MCF 10A (cell line): ENCODE results near the gene RGS2. TPM values are rescaled to one million over a fixed set of nuclear protein-coding genes. Genes with fewer than 3 reads are reported as not detected.

ENCODE experiments used
- BruUV-seq: library from RNA; stranded (reverse); fragments of 400-500 nt; replicated peaks from 2 replicates; lab custom pipeline; 2021; lab: Mats Ljungman, UMichigan
- CTCF ChIA-PET: fragments of 300-600 bp; sonication (Branson Sonifier 250); formaldehyde crosslinking; extraction: SDS; loops from one replicate; lab custom pipeline; 2021; ENCODE audit warnings: antibody characterized with exemption, inconsistent platforms; lab: Yijun Ruan, JAX
- POLR2A ChIA-PET: fragments of 300-600, 350-650 bp; sonication (Branson Sonifier 250); formaldehyde crosslinking; extraction: SDS; loops from one replicate; lab custom pipeline; 2020; ENCODE audit warnings: antibody characterized with exemption, inconsistent platforms; lab: Yijun Ruan, JAX
- DNase-seq: peaks from one replicate; pipeline ENCODE4 v3.0.0-alpha.2; 2018; ENCODE audit not compliant: unreplicated experiment
- H3K27ac Mint-ChIP-seq: one replicate; pipeline ENCODE4 v1.8.0; 2022; ENCODE audit warnings: mild to moderate bottlenecking, low read depth, mixed read lengths; ENCODE audit not compliant: unreplicated experiment
- H3K27me3 Mint-ChIP-seq: one replicate; pipeline ENCODE4 v1.8.0; 2022; ENCODE audit warnings: mixed read lengths; ENCODE audit not compliant: insufficient read depth, unreplicated experiment
- H3K36me3 Mint-ChIP-seq: one replicate; pipeline ENCODE4 v1.8.0; 2022; ENCODE audit warnings: mild to moderate bottlenecking, moderate library complexity, mixed read lengths; ENCODE audit not compliant: insufficient read depth, unreplicated experiment
- H3K4me1 Mint-ChIP-seq: one replicate; pipeline ENCODE4 v1.8.0; 2022; ENCODE audit warnings: mixed read lengths; ENCODE audit not compliant: insufficient read depth, unreplicated experiment
- H3K4me3 Mint-ChIP-seq: one replicate; pipeline ENCODE4 v1.8.0; 2022; ENCODE audit warnings: mild to moderate bottlenecking, moderate library complexity, mixed read lengths; ENCODE audit not compliant: unreplicated experiment
- H3K9me3 Mint-ChIP-seq: one replicate; pipeline ENCODE4 v1.8.0; 2022; ENCODE audit warnings: mixed read lengths; ENCODE audit not compliant: unreplicated experiment
- CTCF ChIP-seq: fragments of 200-600 bp; IDR thresholded peaks from one replicate; pipeline ENCODE4 v1.8.0; 2022; ENCODE audit warnings: antibody characterized with exemption, mild to moderate bottlenecking; ENCODE audit not compliant: unreplicated experiment
- intact Hi-C: fragments of 100-400 bp; cut with micrococcal nuclease; formaldehyde crosslinking; loops from 2 replicates; pipeline ENCODE4 v1.14.1; 2022
- total RNA-seq: library from RNA; stranded (reverse); gene quantifications from 2 replicates; pipeline ENCODE4 v1.2.3, GENCODE V29; 2022

RGS2 gene
- total RNA-seq, 1 experiment from 2014 or later: 42.6 TPM

DNA sequence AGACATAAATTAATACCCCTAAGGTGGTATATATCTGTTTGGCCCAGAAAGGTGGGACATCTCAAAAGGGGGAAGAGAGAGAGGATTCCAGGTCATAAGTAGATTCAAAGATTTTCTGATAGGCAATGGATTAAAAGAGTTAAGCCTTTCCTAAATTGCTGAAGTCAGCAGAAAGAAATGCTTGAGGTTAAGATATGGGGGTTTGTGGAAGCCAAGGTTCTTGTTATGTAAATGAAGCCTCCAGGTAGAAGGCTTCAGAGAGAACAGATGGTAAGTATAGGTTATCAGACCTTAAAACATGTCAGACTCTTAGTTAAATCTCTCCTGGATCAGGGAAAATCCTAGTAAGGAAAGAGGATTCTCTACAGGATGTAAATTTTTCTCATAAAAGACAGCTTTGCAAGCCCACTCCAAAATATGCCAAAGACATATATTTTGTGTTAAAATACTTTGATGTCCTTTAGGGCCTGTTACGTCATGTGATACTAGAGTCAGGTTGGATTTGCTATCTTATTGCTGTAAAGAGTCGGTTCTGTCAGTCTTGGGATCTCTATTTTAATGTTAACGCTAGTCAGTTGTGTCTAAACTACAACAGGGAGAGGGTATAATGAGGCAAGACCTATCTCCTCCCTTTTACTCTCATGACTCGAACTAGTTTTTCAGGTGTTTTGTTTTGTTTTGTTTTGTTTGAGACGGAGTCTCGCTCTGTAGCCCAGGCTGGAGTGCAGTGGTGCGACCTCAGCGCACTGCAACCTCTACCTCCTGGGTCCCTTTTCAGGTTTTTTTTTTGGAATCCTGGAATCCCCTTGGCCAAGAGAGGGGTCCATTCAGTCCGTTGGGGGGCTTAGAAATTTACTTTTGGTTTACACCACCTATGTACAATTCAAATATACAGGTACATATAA is 30.6 kb downstream of the RGS2 start:
- Mint-ChIP-seq H3K27ac (no peak overlapping the region), H3K27me3 (no peaks in the 10 kb centered on the region), H3K4me1 (peaks cover 10% of the 10 kb centered on the region), H3K4me3 (no peak overlapping the region), H3K9me3 (no peaks in the 10 kb centered on the region), H3K36me3 (no peaks in the 10 kb centered on the region)
- BruUV-seq: no TSS peak
- CTCF ChIA-PET: interaction anchor here (0.6 to 1.0 kb wide), 2 partner anchors 33 to 88 kb away, joined by 4 read pairs; no protein-coding TSS in a partner anchor
- no peak for DNase-seq
- no peak for TF ChIP-seq CTCF
- intact Hi-C loops: no loop called here
- POLR2A ChIA-PET: no interaction called here

- DNase-seq: no peak
- Mint-ChIP-seq H3K4me1 (no peaks in the 10 kb centered on the region), H3K4me3 (no peak overlapping the region), H3K27ac (no peak overlapping the region), H3K36me3 (peaks cover 4% of the 10 kb centered on the region), H3K9me3 (no peaks in the 10 kb centered on the region), H3K27me3 (no peaks in the 10 kb centered on the region)
- no TSS peak for BruUV-seq
- CTCF ChIA-PET: interaction anchor here (0.6 to 1.2 kb wide), 4 partner anchors 8 to 370 kb away, joined by 3 read pairs; no protein-coding TSS in a partner anchor
- POLR2A ChIA-PET: interaction anchor here (0.7 to 1.8 kb wide), 6 partner anchors 8 to 37 kb away, joined by 3 to 6 read pairs (median 4); no protein-coding TSS in a partner anchor
- intact Hi-C loops: no loop called here
- TF ChIP-seq CTCF: no peak
These were observed 35.5 kb downstream of the RGS2 start for GRCh38 chr1:192844360-192844759.

DNA sequence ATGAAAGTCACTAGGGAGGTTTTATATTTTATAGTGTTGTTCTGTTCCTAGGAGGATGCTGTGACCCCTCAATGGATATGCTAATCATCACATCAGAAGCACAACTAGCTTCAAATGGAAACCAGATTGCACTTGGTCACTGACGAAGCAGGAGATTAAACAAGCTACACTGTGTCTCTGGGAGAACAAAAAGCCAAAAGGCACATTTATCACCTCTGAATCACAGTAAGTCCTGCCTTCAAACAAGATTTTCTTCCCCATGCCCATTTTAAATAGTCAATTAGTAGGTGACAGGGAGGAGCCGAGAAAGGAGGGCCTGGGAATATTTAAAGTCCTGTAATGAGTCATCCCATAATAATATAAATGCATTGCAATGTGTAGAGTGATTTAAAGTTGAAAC is 38.1 kb downstream of the RGS2 start:
- Mint-ChIP-seq H3K36me3 (peaks cover 4% of the 10 kb centered on the region), H3K4me1 (no peaks in the 10 kb centered on the region), H3K4me3 (no peak overlapping the region), H3K27me3 (no peaks in the 10 kb centered on the region), H3K9me3 (no peaks in the 10 kb centered on the region), H3K27ac (no peak overlapping the region)
- TF ChIP-seq CTCF: no peak
- DNase-seq: no peak
- POLR2A ChIA-PET: interaction anchor here (0.8 to 2.8 kb wide), 3 partner anchors 13 to 36 kb away, joined by 3 to 8 read pairs (median 6); no protein-coding TSS in a partner anchor
- intact Hi-C loops: no loop called here
- no TSS peak for BruUV-seq
- CTCF ChIA-PET: interaction anchor here (0.5 to 1.5 kb wide), 5 partner anchors 11 to 282 kb away, joined by 3 read pairs; no protein-coding TSS in a partner anchor

- TF ChIP-seq CTCF: no peak
These were observed 40.2 kb downstream of the RGS2 start for GRCh38 chr1:192849011-192849410.

More at GRCh38 chr1:192849011-192849410, 40.2 kb downstream of the RGS2 start:
- DNase-seq: no peak
- POLR2A ChIA-PET: interaction anchor here (0.7 to 0.8 kb wide), 2 partner anchors 17 to 23 kb away, joined by 3 read pairs; no protein-coding TSS in a partner anchor
- CTCF ChIA-PET: interaction anchor here (0.6 to 1.3 kb wide), 3 partner anchors 11 to 45 kb away, joined by 3 to 7 read pairs (median 7); no protein-coding TSS in a partner anchor
- no peaks in the 10 kb centered on the region for H3K9me3 Mint-ChIP-seq
- no TSS peak for BruUV-seq
- H3K27me3 Mint-ChIP-seq: no peaks in the 10 kb centered on the region
- H3K27ac Mint-ChIP-seq: no peak overlapping the region
- no peaks in the 10 kb centered on the region for H3K4me1 Mint-ChIP-seq
- peaks cover 4% of the 10 kb centered on the region for H3K36me3 Mint-ChIP-seq
- intact Hi-C loops: no loop called here
- H3K4me3 Mint-ChIP-seq: no peak overlapping the region
